H54 (cell line): ENCODE data around the gene PPP2R3A.
A peak's percentile ranks its signal among the peaks of the same experiment; 100 is the strongest.
"Not testable (repeated sequence)": the region's sequence is repeated elsewhere in the genome, so short reads cannot be mapped to it uniquely, and the experiment has no call there.

Experiments used
- DNase-seq: peaks from one replicate; pipeline ENCODE4 v3.0.0; 2011; ENCODE audit warnings: low spot score, mixed read lengths; ENCODE audit not compliant: insufficient read length
- FAIRE-seq: peaks from 3 replicates; lab custom pipeline; 2011; peaks lifted over from hg19 to GRCh38; lab: Jason Lieb, UNC
- POLR2A ChIP-seq: IDR thresholded peaks from 2 replicates; pipeline ENCODE4 v1.6.1; 2011; ENCODE audit warnings: low read depth, mild to moderate bottlenecking, low read length

PPP2R3A gene

DNA sequence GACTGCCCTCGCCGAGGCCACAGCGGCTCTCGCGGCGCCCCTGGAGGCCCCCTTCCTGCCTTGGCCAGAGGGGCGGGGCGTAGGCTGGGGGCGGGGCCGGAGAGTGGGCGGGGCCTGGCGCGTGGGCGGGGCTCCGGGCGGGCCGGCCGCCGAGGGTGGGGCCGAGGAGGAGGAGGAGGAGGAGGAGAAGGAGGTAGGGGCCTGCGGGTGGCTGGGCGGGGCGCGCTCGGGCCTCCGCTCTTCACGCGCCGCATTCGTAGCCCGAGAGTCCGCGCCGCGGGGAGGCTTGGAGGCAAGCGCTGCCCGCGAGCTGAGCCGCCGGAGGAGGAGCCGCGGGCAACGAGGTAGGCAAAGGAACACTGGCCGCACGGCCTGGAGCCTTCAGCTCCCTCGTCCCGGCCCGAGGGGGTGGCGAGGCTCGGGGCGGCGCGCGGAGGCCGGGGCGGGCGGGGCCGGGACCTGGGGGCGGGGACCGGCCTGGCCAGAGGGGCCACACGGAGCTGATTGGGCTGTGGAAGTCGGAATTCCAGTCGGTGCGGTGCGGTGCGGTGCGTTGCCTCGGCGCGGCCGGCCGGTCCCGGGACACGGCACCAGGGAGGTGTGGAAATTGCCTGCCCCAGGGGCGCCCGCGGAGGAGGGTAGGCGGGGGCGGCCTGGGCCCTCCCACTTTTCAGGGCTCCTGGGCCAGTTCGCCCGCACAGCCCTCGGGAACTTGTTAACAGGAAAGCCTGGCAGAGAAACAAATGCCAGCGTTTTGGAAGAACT is at the start of gene PPP2R3A:
Gene PPP2R3A, plus strand, starts transcription at position 223 of the 765 bp plus-strand sequence. CDS start 35,771 bp downstream, outside the sequence.
- peak; percentile 67 for DNase-seq
- FAIRE-seq = no peak

GRCh38 chr3:135916310-135916709 is 49.2 kb upstream of the PPP2R3A start:
- FAIRE-seq (peak; percentile 36), DNase-seq (no peak)
- TF ChIP-seq POLR2A = no peak

More for the DNA sequence above, at the start of gene PPP2R3A:
- peak; percentile 48 for TF ChIP-seq POLR2A

GRCh38 chr3:135917076-135917475 is 48.5 kb upstream of the PPP2R3A start:
- TF ChIP-seq POLR2A = no peak
- DNase-seq (no peak), FAIRE-seq (no peak)

DNA sequence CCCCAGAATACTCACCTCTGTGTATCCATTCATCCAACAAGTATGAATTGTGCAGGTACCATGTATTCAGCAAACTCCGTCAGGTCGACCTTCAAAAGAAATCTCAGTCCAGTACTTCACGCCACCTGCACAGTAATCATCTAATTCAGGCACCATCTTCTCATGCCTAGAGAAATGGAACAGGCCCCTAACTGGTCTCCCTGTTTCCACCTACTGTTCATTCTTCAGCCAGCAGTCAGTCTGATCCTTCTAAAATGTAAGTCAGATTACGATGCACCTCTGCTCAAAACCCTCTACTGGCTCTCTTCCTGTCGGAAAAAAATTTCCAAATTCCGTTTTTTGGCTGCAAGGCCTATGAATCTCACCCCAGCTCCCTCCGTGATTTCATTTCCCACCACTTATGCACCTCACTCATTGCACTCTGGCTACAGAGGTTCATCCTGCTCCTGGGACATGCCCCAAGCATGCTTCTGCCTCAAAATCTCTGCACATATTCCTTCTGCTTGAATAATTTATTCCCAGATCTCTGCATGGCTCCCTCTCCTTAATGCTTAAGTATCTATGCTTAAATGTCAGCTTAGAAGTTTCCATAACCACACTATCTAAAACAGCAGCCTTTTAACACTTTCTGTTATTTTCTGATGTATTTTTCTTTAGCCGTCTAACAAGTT is 47.5 kb upstream of the PPP2R3A start:
- FAIRE-seq (no peak), DNase-seq (no peak)
- TF ChIP-seq POLR2A = no peak

DNA sequence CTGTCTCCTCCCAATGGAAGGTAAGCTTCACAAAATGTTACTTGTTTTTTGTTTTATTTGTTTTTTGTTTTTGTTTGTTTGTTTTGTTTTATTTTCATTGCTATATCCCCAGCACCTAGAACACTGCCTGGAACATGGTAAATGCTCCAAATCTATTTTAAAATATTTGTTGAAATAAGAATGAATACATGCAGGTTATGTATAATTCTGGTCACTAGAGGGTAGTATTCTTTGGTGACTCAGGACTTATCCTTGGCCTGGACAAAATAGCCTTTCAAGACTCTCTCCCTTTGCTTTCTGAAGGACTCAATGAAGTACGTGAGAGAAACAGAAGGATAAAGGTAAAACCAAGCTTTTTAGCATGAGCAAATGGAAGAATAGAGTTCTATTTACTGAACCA is 46.9 kb upstream of the PPP2R3A start:
- FAIRE-seq (peak; percentile 61), DNase-seq (no peak)
- TF ChIP-seq POLR2A = no peak

DNA sequence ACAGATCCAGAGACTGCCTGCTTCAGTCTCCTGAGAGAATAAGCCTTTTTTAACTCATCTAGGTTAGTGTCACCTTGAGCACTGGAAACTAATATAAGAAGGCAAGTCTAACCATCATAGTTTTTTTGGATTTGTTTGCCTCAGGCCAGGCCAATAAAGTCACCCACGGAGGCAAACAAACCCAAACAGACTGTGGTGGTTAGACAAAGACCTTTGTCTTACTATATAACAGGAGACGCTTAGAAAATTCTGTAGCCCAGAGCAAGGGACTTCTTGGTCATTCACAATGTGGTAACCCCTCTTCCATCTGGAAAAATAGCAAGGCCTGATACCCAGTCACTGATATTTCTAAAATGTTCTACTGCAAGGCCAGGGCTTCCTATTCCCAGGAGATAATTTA is 45.3 kb upstream of the PPP2R3A start:
- TF ChIP-seq POLR2A = no peak
- DNase-seq (no peak), FAIRE-seq (no peak)

DNA sequence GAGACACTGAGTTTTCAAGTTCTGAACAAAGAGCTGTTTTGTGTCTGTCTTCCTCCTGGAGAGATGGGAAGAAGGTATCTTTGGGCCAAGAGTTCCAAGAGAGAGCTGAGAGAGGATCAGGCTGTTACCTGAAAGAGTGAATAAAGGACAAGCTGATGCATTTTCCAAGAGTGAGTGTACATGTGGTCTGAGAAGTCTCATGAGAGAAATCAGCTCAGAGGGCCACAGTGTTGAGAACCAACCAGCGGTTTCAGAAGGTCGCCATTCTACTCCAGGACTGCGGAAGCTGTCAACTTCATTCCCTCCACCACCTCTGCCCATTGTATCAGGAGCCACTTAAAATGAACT is 42.7 kb upstream of the PPP2R3A start:
- TF ChIP-seq POLR2A = no peak
- DNase-seq (no peak), FAIRE-seq (no peak)

GRCh38 chr3:135924506-135924905 is 41.0 kb upstream of the PPP2R3A start:
- FAIRE-seq (no peak), DNase-seq (no peak)
- TF ChIP-seq POLR2A = no peak

- FAIRE-seq (no peak), DNase-seq (no peak)
- no peak for TF ChIP-seq POLR2A
Measured at GRCh38 chr3:135926664-135927063, 38.9 kb upstream of the PPP2R3A start.

DNA sequence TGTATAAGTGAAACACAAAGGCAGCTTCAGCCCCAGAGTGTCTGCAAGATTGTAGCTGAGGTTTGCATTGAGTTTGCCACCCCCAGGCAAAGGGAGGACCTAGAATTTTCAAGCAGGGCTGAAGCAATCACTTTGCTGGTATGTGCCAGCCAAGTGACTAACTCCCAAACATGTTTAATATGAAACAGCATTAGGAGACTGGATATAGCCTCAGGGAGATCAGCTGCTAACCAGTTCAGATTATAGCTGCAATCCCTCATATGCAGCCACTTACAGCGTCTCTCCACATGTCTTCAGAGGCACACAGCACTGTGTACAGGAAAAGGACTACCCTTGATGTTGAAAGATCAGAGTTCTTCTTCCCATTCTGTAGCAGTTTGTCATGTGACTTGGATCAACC is 38.4 kb upstream of the PPP2R3A start:
- no peak for TF ChIP-seq POLR2A
- peak; percentile 68 for FAIRE-seq
- DNase-seq = no peak

GRCh38 chr3:135929670-135930069 is 35.9 kb upstream of the PPP2R3A start:
- FAIRE-seq (no peak), DNase-seq (no peak)
- no peak for TF ChIP-seq POLR2A

GRCh38 chr3:135930255-135930654 is 35.3 kb upstream of the PPP2R3A start:
- FAIRE-seq (no peak), DNase-seq (no peak)
- no peak for TF ChIP-seq POLR2A

DNA sequence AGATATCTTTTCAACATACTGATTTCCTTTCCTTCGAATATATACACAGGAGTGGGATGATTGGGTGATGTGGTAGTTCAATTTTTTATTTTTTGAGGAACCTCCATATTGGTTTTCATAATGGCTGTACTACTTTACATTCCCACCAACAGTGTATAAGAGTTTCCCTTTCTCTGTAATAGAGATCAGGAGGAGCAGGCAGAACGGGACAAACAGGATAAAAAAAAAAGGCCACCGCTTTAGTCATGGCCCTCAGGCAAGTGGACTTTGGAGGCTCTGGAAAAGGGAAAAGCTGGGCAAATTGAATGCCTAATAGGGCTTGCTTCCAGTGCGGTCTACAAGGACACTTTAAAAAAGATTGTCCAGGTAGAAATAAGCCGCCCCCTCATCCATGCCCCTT is 30.4 kb upstream of the PPP2R3A start:
- not testable (repeated sequence) for FAIRE-seq, DNase-seq

- not testable (repeated sequence) for FAIRE-seq, DNase-seq
Measured at GRCh38 chr3:135937766-135938165, 27.8 kb upstream of the PPP2R3A start.

DNA sequence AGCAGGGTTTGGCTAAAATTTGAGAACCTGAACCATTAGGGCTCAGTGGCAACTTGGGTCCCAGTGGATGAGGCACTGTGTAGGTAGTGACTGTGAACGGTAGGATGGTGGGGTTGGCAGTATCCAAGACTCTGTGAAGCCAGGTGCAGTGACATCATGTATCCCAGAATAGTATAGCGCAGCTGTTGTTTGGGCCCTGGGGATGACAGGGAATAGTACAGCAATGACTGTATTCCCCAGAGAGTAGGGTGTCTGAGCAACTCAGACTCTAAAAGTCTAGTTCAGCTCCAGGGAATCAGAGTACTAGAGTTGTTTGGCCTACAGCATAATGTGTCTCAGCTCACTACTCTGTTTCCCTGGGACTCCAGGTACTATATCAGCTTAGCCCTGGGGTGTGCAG is 20.7 kb upstream of the PPP2R3A start:
- no peak for FAIRE-seq
- no peak for TF ChIP-seq POLR2A
- no peak for DNase-seq

- DNase-seq = no peak
- no peak for FAIRE-seq
- TF ChIP-seq POLR2A = no peak
Measured at GRCh38 chr3:135950941-135951340, 14.6 kb upstream of the PPP2R3A start.
